A549 treated with Mapracorat at 1 μM for 4 hours (cell line): ENCODE data around the gene IFNA4. TPM values are rescaled to one million over a fixed set of nuclear protein-coding genes. Genes with fewer than 3 reads are reported as not detected.

Experiments
- total RNA-seq: library from RNA; stranded (reverse); fragments of 200-300 nt; extraction: Qiagen RNA extraction; gene quantifications from 5 replicates; pipeline ENCODE4 v1.2.3, GENCODE V29; 2022

Gene IFNA4
- total RNA-seq, result not detected in 5 replicates

DNA sequence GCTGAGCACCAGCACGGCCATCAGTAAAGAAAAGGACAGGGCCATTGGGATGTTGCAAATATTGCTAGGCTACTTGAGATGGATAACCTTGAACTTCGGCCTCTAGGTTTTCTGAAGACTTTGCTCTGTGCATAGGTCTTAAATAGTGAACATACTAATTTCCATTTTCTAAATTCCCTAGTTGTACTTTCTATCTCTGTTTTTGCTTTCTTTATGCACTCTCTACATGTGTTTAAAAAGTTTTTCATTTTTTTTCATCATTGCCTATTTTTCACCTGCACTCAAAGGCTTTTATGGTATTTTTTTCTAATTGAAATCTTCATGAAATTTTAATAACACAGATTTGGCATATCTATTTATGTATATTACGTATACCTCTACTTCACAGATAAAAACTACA, at the start of gene IFNA4:
Gene IFNA4, minus strand, starts transcription at position 101 of the 400 bp plus-strand sequence. Its CDS starts 56 bp downstream, at position 45.

DNA sequence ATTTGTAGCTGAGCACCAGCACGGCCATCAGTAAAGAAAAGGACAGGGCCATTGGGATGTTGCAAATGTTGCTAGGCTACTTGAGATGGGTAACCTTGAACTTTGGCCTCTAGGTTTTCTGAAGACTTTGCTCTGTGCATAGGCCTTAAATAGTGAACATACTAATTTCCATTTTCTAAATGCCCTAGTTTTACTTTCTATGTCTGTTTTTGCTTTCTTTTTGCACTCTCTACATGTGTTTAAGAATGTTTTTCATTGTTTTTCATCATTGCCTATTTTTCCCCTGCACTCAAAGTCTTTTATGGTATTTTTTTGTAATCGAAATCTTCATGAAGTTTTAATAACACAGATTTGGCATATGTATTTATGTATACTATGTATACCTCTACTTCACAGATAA, 40.7 kb upstream of the IFNA4 start, which contains the start of gene IFNA17:
Gene IFNA17, minus strand, starts transcription at position 101 of the 400 bp plus-strand sequence. Its CDS starts 49 bp downstream, at position 52.

DNA sequence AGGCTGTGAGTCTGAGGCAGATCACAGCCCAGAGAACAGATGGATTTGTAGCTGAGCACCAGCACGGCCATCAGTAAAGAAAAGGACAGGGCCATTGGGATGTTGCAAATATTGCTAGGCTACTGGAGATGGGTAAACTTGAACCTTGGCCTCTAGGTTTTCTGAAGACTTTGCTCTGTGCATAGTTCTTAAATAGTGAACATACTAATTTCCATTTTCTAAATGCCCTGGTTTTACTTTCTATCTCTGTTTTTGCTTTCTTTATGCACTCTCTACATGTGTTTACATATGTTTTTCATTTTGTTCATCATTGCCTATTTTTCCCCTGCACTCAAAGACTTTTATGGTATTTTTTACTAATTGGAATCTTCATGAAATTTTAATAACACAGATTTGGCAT, 29.8 kb upstream of the IFNA4 start, which contains the start of gene IFNA16:
Gene IFNA16, minus strand, starts transcription at position 101 of the 400 bp plus-strand sequence. Its CDS starts 6 bp downstream, at position 95.

DNA sequence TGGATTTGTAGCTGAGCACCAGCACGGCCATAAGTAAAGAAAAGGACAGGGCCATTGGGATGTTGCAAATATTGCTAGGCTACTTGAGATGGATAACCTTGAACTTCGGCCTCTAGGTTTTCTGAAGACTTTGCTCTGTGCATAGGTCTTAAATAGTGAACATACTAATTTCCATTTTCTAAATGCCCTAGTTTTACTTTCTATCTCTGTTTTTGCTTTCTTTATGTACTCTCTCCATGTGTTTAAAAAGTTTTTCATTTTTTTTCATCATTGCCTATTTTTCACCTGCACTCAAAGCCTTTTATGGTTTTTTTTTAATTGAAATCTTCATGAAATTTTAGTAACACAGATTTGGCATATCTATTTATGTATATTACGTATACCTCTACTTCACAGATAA, 19.7 kb upstream of the IFNA4 start, which contains the start of gene IFNA10:
Gene IFNA10, minus strand, starts transcription at position 101 of the 400 bp plus-strand sequence. Its CDS starts 46 bp downstream, at position 55.

DNA sequence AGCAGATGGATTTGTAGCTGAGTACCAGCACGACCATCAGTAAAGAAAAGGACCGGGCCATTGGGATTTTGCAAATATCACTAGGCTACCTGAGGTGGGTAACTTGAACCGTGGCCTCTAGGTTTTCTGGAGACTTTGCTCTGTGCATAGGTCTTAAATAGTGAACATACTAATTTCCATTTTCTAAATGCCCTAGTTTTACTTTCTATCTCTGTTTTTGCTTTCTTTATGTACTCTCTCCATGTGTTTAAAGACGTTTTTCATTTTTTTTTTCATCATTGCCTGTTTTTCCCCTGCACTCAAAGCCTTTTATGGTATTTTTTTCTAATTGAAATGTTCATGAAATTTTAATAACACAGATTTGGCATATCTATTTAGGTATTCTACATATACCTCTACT, 14.7 kb upstream of the IFNA4 start, which contains the start of gene IFNA7:
Gene IFNA7, minus strand, starts transcription at position 101 of the 400 bp plus-strand sequence. Its CDS starts 40 bp downstream, at position 61.

DNA sequence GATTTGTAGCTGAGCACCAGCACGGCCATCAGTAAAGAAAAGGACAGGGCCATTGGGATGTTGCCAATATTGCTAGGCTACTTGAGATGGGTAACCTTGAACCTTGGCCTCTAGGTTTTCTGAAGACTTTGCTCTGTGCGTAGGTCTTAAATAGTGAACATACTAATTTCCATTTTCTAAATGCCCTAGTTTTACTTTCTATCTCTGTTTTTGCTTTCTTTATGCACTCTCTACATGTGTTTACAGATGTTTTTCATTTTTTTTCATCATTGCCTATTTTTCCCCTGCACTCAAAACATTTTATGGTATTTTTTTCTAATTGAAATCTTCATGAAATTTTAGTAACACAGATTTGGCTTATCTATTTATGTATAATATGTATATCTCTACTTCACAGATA, 20.8 kb downstream of the IFNA4 start, which contains the start of gene IFNA21:
Gene IFNA21, minus strand, starts transcription at position 101 of the 400 bp plus-strand sequence. Its CDS starts 48 bp downstream, at position 53.

DNA sequence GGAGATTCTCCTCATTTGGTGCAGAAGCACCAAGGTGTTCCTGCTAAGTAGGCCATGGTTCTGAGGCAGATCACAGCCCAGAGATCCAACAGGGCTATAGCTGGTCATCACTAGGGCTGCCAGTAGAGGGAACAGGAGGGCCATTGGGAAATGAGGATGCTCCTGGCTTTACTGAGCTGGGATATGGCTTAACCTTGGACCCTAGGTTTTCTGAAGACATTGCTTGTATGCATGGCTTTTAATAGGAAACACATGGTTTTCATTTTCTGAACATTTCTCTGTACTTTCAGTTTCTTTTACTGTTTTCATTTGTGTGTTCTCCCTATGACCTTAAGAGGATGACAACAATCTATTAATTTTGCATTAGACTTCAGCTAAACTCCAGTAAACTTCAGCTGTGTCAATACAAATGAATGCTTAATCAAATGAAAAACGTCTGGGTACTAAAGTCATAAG, 45.9 kb downstream of the IFNA4 start, which contains the start of gene IFNW1:
Gene IFNW1, minus strand, starts transcription at position 406 of the 456 bp plus-strand sequence. Its CDS starts 262 bp downstream, at position 144.

Other genes with a start within 250 kb of the IFNA4 start
- 0.93 to 1.1 TPM (median 0.99 TPM) in 5 replicates for gene HACD4, start 155.9 kb downstream of the IFNA4 start, total RNA-seq
- not detected in 5 replicates for gene IFNB1, start 109.6 kb downstream of the IFNA4 start, total RNA-seq
- not detected in 5 replicates for gene IFNW1, start 45.8 kb downstream of the IFNA4 start, total RNA-seq
- not detected in 5 replicates for gene IFNA21, start 20.9 kb downstream of the IFNA4 start, total RNA-seq
- gene IFNA7, start 14.6 kb upstream of the IFNA4 start, total RNA-seq, result not detected in 5 replicates
- gene IFNA10, start 19.6 kb upstream of the IFNA4 start, total RNA-seq, result not detected in 5 replicates
- not detected in 5 replicates for gene IFNA16, start 29.7 kb upstream of the IFNA4 start, total RNA-seq
- not detected in 5 replicates for gene IFNA17, start 40.6 kb upstream of the IFNA4 start, total RNA-seq
- not detected in 5 replicates for gene IFNA14, start 52.4 kb upstream of the IFNA4 start, total RNA-seq
- not detected in 5 replicates for gene IFNA5, start 117.7 kb upstream of the IFNA4 start, total RNA-seq
- 14.0 to 19.9 TPM (median 18.3 TPM) in 5 replicates for gene KLHL9, start 147.8 kb upstream of the IFNA4 start, total RNA-seq
- gene IFNA6, start 163.3 kb upstream of the IFNA4 start, total RNA-seq, result not detected in 5 replicates
- not detected in 5 replicates for gene IFNA13, start 180.5 kb upstream of the IFNA4 start, total RNA-seq
- not detected in 5 replicates for gene IFNA2, start 197.8 kb upstream of the IFNA4 start, total RNA-seq
- not detected in 5 replicates for gene IFNA8, start 221.5 kb upstream of the IFNA4 start, total RNA-seq